Fibroblast of lung (primary cell): ENCODE data around the gene KIZ. TPM values are rescaled to one million over a fixed set of nuclear protein-coding genes. Genes with fewer than 3 reads are reported as not detected.

Source experiments
- DNase-seq, 2 donors: peaks; one replicate each; pipeline versions ENCODE4 v3.0.0 to v3.0.0-alpha.2; 2010; ENCODE audit warnings: low read depth in 2 of 2
- H2AFZ ChIP-seq: 2 replicates; pipeline ENCODE4 v1.5.1; 2012; ENCODE audit warnings: low read length, control low read depth, inconsistent platforms
- H3K27ac ChIP-seq: 2 replicates; pipeline ENCODE4 v1.5.1; 2011; ENCODE audit warnings: low read length, control low read depth; ENCODE audit not compliant: insufficient read depth
- H3K27me3 ChIP-seq: 2 replicates; pipeline ENCODE4 v1.5.1; 2011; ENCODE audit warnings: mild to moderate bottlenecking, low read length; ENCODE audit not compliant: control insufficient read depth, insufficient read depth
- H3K36me3 ChIP-seq: 2 replicates; pipeline ENCODE4 v1.5.1; 2011; ENCODE audit warnings: low read length; ENCODE audit not compliant: control insufficient read depth, insufficient read depth
- H3K4me1 ChIP-seq: 2 replicates; pipeline ENCODE4 v1.5.1; 2011; ENCODE audit warnings: low read length; ENCODE audit not compliant: control insufficient read depth, insufficient read depth; ENCODE audit errors: extremely low read depth
- H3K4me2 ChIP-seq: 2 replicates; pipeline ENCODE4 v1.5.1; 2011; ENCODE audit warnings: low read length, control low read depth; ENCODE audit not compliant: insufficient read depth; ENCODE audit errors: extremely low read depth
- H3K4me3 ChIP-seq, 4 experiments: fragments of 200-600 bp in 1 of 4; sonication (generic) in 1 of 4; replicated peaks in 1 of 4; 2 replicates each; pipeline ENCODE4 v1.5.1; 2011 to 2016; ENCODE audit warnings: low read length in 4 of 4, low read depth in 3 of 4, mild to moderate bottlenecking in 3 of 4, control low read depth in 2 of 4, inconsistent platforms in 1 of 4, mixed read lengths in 1 of 4; ENCODE audit not compliant: insufficient read depth in 1 of 4; ENCODE audit errors: control extremely low read depth in 1 of 4
- H3K79me2 ChIP-seq: 2 replicates; pipeline ENCODE4 v1.5.1; 2012; ENCODE audit warnings: mild to moderate bottlenecking, low read length, inconsistent platforms; ENCODE audit not compliant: control insufficient read depth, insufficient read depth
- H3K9ac ChIP-seq: 2 replicates; pipeline ENCODE4 v1.5.1; 2011; ENCODE audit warnings: mild to moderate bottlenecking, low read length, control low read depth; ENCODE audit not compliant: insufficient read depth
- H3K9me3 ChIP-seq: 2 replicates; pipeline ENCODE4 v1.5.1; 2012; ENCODE audit warnings: low read depth, low read length; ENCODE audit not compliant: control insufficient read depth, insufficient read depth
- H4K20me1 ChIP-seq: 2 replicates; pipeline ENCODE4 v1.5.1; 2011; ENCODE audit warnings: low read length; ENCODE audit not compliant: control insufficient read depth, insufficient read depth; ENCODE audit errors: extremely low read depth
- CTCF ChIP-seq, 2 donors: IDR thresholded peaks in 1 of 2; conservative IDR thresholded peaks in 1 of 2; 1 replicate in 1 of 2; 2 replicates in 1 of 2; pipeline ENCODE4 v1.5.1; 2011 to 2012; ENCODE audit warnings: low read length in 2 of 2, control low read depth in 1 of 2, inconsistent platforms in 1 of 2, low read depth in 1 of 2, mild to moderate bottlenecking in 1 of 2
- EZH2 ChIP-seq: IDR thresholded peaks from 2 replicates; pipeline ENCODE4 v1.5.1; 2012; ENCODE audit warnings: low read length, control low read depth, mild to moderate bottlenecking; ENCODE audit errors: missing control alignments
- polyA plus RNA-seq, 2 donors: library from polyadenylated mRNA; depleted of rRNA in 1 of 2; stranded (reverse) in 1 of 2; unstranded in 1 of 2; fragments of >200 nt; gene quantifications; 2 replicates each; pipeline ENCODE4 v1.2.1, GENCODE V29; 2011 to 2012; ENCODE audit warnings: missing spikeins in 1 of 2
- total RNA-seq: library from RNA; depleted of rRNA; stranded (reverse); fragments of >200 nt; gene quantifications from 2 replicates; pipeline ENCODE4 v1.2.1, GENCODE V29; 2014

KIZ gene
- total and polyA plus RNA-seq, 2 donors (not counting 1 experiment from before 2014, with no cell fraction given), result 11.5 to 23.5 TPM

DNA sequence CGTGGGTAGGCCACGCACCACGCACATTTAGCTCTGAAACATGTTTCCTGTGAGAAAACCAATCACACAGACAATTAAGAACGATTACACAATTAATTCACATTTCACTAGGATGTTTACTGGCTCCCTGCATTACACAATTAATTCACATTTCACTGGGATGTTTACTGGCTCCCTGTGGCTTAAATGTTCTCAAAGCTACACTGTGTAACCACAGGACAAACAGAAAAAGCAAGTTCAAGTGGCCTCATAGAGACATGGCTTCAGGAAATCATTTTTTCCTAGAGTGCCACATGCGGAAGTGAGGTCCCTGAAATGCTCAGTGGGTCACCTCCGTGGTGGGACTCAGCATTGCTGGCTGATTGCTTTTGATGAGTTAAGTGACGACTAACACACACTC lies 115.5 kb downstream of the KIZ start:
- Histone ChIP-seq H3K4me3 (no peak overlapping the region), H3K27ac (no peak overlapping the region), H3K9ac (no peak overlapping the region), H3K79me2 (no peaks in the 10 kb centered on the region), H2AFZ (no peak overlapping the region), H3K9me3 (no peaks in the 10 kb centered on the region), H3K4me2 (no peak overlapping the region), H3K27me3 (no peaks in the 10 kb centered on the region), H4K20me1 (no peaks in the 10 kb centered on the region), H3K4me1 (no peaks in the 10 kb centered on the region), H3K36me3 (no peaks in the 10 kb centered on the region)
- TF ChIP-seq CTCF (conservative IDR thresholded peaks at IDR 0.05 in 1 of 2, IDR thresholded peaks at IDR 0.05 in 1 of 2; ENCODE audit: low read depth in 1 of 2, low read length in 2 of 2) (no peak), EZH2 (no peak)
- DNase-seq, result no peak

GRCh38 chr20:21243811-21244210 lies 117.9 kb downstream of the KIZ start:
- H3K27me3 ChIP-seq, result no peaks in the 10 kb centered on the region
- H3K4me1 ChIP-seq, result no peaks in the 10 kb centered on the region
- no peak overlapping the region for H3K4me3 ChIP-seq
- H3K9me3 ChIP-seq, result no peaks in the 10 kb centered on the region
- no peak overlapping the region for H3K4me2 ChIP-seq
- H3K27ac ChIP-seq, result no peak overlapping the region
- no peaks in the 10 kb centered on the region for H3K36me3 ChIP-seq
- no peak overlapping the region for H3K9ac ChIP-seq
- no peaks in the 10 kb centered on the region for H3K79me2 ChIP-seq
- TF ChIP-seq EZH2 (no peak), CTCF (conservative IDR thresholded peaks at IDR 0.05 in 1 of 2, IDR thresholded peaks at IDR 0.05 in 1 of 2; ENCODE audit: low read depth in 1 of 2, low read length in 2 of 2) (no peak)
- no peak overlapping the region for H2AFZ ChIP-seq
- no peaks in the 10 kb centered on the region for H4K20me1 ChIP-seq
- no peak for DNase-seq

- H3K27me3 ChIP-seq, result no peaks in the 10 kb centered on the region
- H3K36me3 ChIP-seq, result no peaks in the 10 kb centered on the region
- no peaks in the 10 kb centered on the region for H3K79me2 ChIP-seq
- TF ChIP-seq CTCF (conservative IDR thresholded peaks at IDR 0.05 in 1 of 2, IDR thresholded peaks at IDR 0.05 in 1 of 2; ENCODE audit: low read depth in 1 of 2, low read length in 2 of 2) (no peak), EZH2 (no peak)
- H3K4me2 ChIP-seq, result no peak overlapping the region
- no peak overlapping the region for H3K27ac ChIP-seq
- no peak overlapping the region for H3K4me3 ChIP-seq
- H3K4me1 ChIP-seq, result no peaks in the 10 kb centered on the region
- no peaks in the 10 kb centered on the region for H3K9me3 ChIP-seq
- H2AFZ ChIP-seq, result no peak overlapping the region
- DNase-seq, result no peak
- H4K20me1 ChIP-seq, result no peaks in the 10 kb centered on the region
- H3K9ac ChIP-seq, result no peak overlapping the region
Observed at GRCh38 chr20:21244808-21245207, 118.9 kb downstream of the KIZ start.
